Measurements from ENCODE around the gene DCLK2. TPM values are rescaled to one million over a fixed set of nuclear protein-coding genes. Genes with fewer than 3 reads are reported as not detected.

The DCLK2 gene
- total RNA-seq, 1 donor from 2014 or later, result 30.1 TPM

- H3K36me3 Mint-ChIP-seq (ENCODE audit: low read depth), result peaks cover 18% of the 10 kb centered on the region
- no peaks in the 10 kb centered on the region for H3K27me3 Mint-ChIP-seq (ENCODE audit: low read depth)
- H3K4me3 Mint-ChIP-seq, result peak overlapping the region; percentile 2
- H3K9me3 Mint-ChIP-seq, result no peaks in the 10 kb centered on the region
- DNase-seq (ENCODE audit: low read depth, low spot score), result no peak
- H3K4me1 Mint-ChIP-seq, result peaks cover 43% of the 10 kb centered on the region
- no peak for TF ChIP-seq CTCF (conservative IDR thresholded peaks at IDR 0.05)
- no peak overlapping the region for H3K27ac Mint-ChIP-seq (ENCODE audit: unreplicated experiment)
These were observed 133.7 kb downstream of the DCLK2 start for GRCh38 chr4:150211799-150212445.

DNA sequence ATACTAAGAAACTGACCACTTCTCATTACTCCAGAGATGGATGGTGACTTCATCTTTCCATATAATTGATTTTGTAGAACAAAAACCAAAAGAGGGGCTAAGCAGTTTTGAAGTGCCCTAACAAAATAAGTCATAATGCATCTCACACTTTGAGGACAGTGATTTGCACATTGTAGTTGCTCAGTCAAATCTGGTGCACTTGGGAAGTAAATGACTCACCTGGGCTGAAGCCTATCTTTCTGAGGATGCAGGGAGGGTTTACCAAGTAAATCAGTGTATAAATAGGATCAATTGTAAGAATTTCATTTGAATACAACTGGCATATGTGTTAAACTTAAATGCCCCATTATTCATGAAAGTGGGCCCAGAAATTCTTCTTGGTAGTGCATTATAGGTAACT lies 134.2 kb downstream of the DCLK2 start:
- TF ChIP-seq CTCF (conservative IDR thresholded peaks at IDR 0.05), result no peak
- peaks cover 43% of the 10 kb centered on the region for H3K4me1 Mint-ChIP-seq
- H3K36me3 Mint-ChIP-seq (ENCODE audit: low read depth), result peaks cover 18% of the 10 kb centered on the region
- H3K9me3 Mint-ChIP-seq, result no peaks in the 10 kb centered on the region
- no peak overlapping the region for H3K27ac Mint-ChIP-seq (ENCODE audit: unreplicated experiment)
- H3K27me3 Mint-ChIP-seq (ENCODE audit: low read depth), result no peaks in the 10 kb centered on the region
- DNase-seq (ENCODE audit: low read depth, low spot score), result no peak
- H3K4me3 Mint-ChIP-seq, result no peak overlapping the region

GRCh38 chr4:150212927-150213326 lies 134.7 kb downstream of the DCLK2 start:
- Mint-ChIP-seq H3K4me3 (no peak overlapping the region), H3K27ac (ENCODE audit: unreplicated experiment) (no peak overlapping the region), H3K36me3 (ENCODE audit: low read depth) (peaks cover 18% of the 10 kb centered on the region), H3K27me3 (ENCODE audit: low read depth) (no peaks in the 10 kb centered on the region), H3K9me3 (no peaks in the 10 kb centered on the region), H3K4me1 (peaks cover 43% of the 10 kb centered on the region)
- no peak for DNase-seq (ENCODE audit: low read depth, low spot score)
- no peak for TF ChIP-seq CTCF (conservative IDR thresholded peaks at IDR 0.05)

- Mint-ChIP-seq H3K9me3 (no peaks in the 10 kb centered on the region), H3K27ac (ENCODE audit: unreplicated experiment) (no peak overlapping the region), H3K36me3 (ENCODE audit: low read depth) (peaks cover 16% of the 10 kb centered on the region), H3K27me3 (ENCODE audit: low read depth) (no peaks in the 10 kb centered on the region), H3K4me3 (peak overlapping the region; percentile 48), H3K4me1 (peaks cover 43% of the 10 kb centered on the region)
- TF ChIP-seq CTCF (conservative IDR thresholded peaks at IDR 0.05), result no peak
- DNase-seq (ENCODE audit: low read depth, low spot score), result no peak
These were observed 137.4 kb downstream of the DCLK2 start for GRCh38 chr4:150215601-150216000.

GRCh38 chr4:150216726-150217125 lies 138.5 kb downstream of the DCLK2 start:
- H3K4me3 Mint-ChIP-seq, result no peak overlapping the region
- H3K9me3 Mint-ChIP-seq, result no peaks in the 10 kb centered on the region
- peak overlapping the region; percentile 4 for H3K27ac Mint-ChIP-seq (ENCODE audit: unreplicated experiment)
- peaks cover 11% of the 10 kb centered on the region for H3K36me3 Mint-ChIP-seq (ENCODE audit: low read depth)
- no peak for TF ChIP-seq CTCF (conservative IDR thresholded peaks at IDR 0.05)
- peaks cover 36% of the 10 kb centered on the region for H3K4me1 Mint-ChIP-seq
- H3K27me3 Mint-ChIP-seq (ENCODE audit: low read depth), result no peaks in the 10 kb centered on the region
- no peak for DNase-seq (ENCODE audit: low read depth, low spot score)
